Bronchial epithelial cell (primary cell): ENCODE measurements around the gene IL25. TPM values are rescaled to one million over a fixed set of nuclear protein-coding genes. Genes with fewer than 3 reads are reported as not detected.

ENCODE experiments used
- DNase-seq: peaks from one replicate; pipeline ENCODE4 v3.0.0-alpha.2; 2010; ENCODE audit warnings: low read depth
- FAIRE-seq: peaks from 2 replicates; lab custom pipeline; 2011; peaks lifted over from hg19 to GRCh38; lab: Jason Lieb, UNC
- H3K27me3 ChIP-seq: 2 replicates; pipeline ENCODE4 v1.5.1; 2011; ENCODE audit warnings: low read length; ENCODE audit not compliant: control insufficient read depth, insufficient read depth
- H3K36me3 ChIP-seq: 2 replicates; pipeline ENCODE4 v1.5.1; 2011; ENCODE audit warnings: low read length; ENCODE audit not compliant: control insufficient read depth, insufficient read depth
- H3K4me3 ChIP-seq: 2 replicates; pipeline ENCODE4 v1.5.1; 2011; ENCODE audit warnings: mild to moderate bottlenecking, low read depth, low read length, control low read depth
- CTCF ChIP-seq: IDR thresholded peaks from 2 replicates; pipeline ENCODE4 v1.5.1; 2011; ENCODE audit warnings: mild to moderate bottlenecking, moderate library complexity, low read length, control low read depth, inconsistent platforms; ENCODE audit not compliant: insufficient read depth, severe bottlenecking
- total RNA-seq: library from RNA; depleted of rRNA; stranded (reverse); fragments of >200 nt; gene quantifications from 2 replicates; pipeline ENCODE4 v1.2.1, GENCODE V29; 2014

The IL25 gene
- total RNA-seq, 1 donor from 2014 or later, result not detected

DNA sequence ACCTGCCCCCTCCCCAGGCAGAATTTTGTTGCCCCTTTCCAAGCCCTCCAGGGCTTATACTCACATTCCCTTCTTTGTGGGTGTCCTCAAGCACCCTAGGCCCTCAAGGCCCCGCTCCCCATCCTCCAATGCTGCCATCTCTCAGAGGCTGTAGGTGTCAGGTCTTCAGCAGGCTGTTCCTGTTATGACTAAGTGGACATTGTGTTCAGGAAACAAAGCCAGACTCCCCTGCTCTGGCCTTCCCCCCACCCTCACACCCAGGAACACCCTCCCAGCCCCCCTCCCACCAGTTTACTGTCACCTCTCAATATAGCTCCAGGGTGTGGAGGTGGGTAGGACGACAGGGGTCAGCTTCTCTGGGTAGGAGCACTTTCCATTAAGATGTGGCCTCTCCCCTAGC is 36.9 kb downstream of the IL25 start:
- Histone ChIP-seq H3K27me3 (no peaks in the 10 kb centered on the region), H3K4me3 (no peak overlapping the region), H3K36me3 (no peaks in the 10 kb centered on the region)
- FAIRE-seq, result no peak
- DNase-seq, result no peak
- TF ChIP-seq CTCF, result no peak

- DNase-seq (no peak), FAIRE-seq (no peak)
- H3K27me3 ChIP-seq, result no peaks in the 10 kb centered on the region
- no peak for TF ChIP-seq CTCF
- H3K4me3 ChIP-seq, result no peak overlapping the region
- no peaks in the 10 kb centered on the region for H3K36me3 ChIP-seq
Observed at GRCh38 chr14:23409966-23410635, 37.5 kb downstream of the IL25 start.

GRCh38 chr14:23411563-23412525 is 39.2 kb downstream of the IL25 start:
- H3K4me3 ChIP-seq, result no peak overlapping the region
- TF ChIP-seq CTCF, result no peak
- no peaks in the 10 kb centered on the region for H3K27me3 ChIP-seq
- DNase-seq (no peak), FAIRE-seq (no peak)
- no peaks in the 10 kb centered on the region for H3K36me3 ChIP-seq

DNA sequence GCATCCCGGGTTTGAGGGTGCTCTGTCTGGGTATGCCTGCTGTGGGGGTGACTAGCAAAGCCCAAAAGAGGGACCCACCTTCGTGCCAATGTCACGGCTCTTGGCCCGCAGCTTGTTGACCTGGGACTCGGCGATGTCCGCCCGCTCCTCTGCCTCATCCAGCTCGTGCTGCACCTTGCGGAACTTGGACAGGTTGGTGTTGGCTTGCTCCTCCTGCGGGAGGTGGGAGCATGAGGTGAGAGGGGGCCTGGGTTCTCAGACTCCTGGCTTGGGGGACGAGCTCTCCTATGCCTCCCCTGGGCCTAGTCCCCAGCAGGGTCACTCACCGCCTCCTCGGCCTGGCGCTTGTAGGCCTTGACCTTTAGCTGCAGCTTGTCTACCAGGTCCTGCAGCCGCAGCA is 41.1 kb downstream of the IL25 start:
- no peaks in the 10 kb centered on the region for H3K27me3 ChIP-seq
- FAIRE-seq (no peak), DNase-seq (no peak)
- no peak for TF ChIP-seq CTCF
- no peak overlapping the region for H3K4me3 ChIP-seq
- H3K36me3 ChIP-seq, result no peaks in the 10 kb centered on the region

DNA sequence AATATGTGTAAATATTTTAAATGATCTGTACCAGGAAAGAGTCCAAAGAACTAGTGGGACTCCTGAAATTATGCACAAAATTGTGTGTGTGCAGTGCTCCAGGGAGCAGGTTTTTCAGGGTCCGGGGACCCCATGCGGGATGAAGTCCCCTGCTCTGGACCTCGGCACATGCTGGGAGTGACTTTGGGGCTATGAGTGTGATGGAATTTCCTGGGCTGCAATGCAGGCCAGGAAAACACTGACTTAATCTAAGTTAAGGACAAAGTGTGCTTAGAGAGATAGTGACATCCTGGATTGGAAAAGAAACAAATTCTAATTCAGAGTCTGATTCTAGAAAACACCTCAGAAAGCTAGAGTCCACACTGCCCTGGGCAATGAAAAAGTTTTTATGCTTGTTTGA is 41.6 kb downstream of the IL25 start:
- no peak for TF ChIP-seq CTCF
- H3K4me3 ChIP-seq, result no peak overlapping the region
- H3K36me3 ChIP-seq, result no peaks in the 10 kb centered on the region
- FAIRE-seq, result no peak
- no peak for DNase-seq
- H3K27me3 ChIP-seq, result peaks cover 3% of the 10 kb centered on the region
